NCI-H82 (cell line): ENCODE measurements around the gene SLC43A3.

Source experiments
- DNase-seq: peaks from one replicate; lab custom pipeline; 2025; lab: John Stamatoyannopoulos, UW

SLC43A3 gene

DNA sequence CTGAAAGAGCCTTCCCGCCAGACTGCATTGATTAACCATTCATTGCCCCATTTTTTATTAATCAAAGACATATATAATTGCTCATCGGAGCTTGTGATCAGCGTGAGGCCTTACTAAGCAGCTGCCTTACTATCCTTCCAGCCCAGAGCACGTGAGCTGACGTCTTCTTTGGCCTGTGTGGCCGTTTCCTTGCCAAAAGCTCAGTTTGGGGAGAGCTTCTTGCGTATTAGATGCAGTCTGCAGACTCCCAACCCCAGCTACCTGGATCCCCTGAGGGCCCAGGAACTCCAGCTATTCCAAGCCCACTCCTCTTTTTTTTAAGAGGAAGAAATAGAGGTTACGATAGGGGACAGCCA lies 784 bp upstream of the SLC43A3 start:
- DNase-seq: no peak

GRCh38 chr11:57426439-57426928 lies 437 bp downstream of the SLC43A3 start:
- DNase-seq: peak; percentile 33

DNA sequence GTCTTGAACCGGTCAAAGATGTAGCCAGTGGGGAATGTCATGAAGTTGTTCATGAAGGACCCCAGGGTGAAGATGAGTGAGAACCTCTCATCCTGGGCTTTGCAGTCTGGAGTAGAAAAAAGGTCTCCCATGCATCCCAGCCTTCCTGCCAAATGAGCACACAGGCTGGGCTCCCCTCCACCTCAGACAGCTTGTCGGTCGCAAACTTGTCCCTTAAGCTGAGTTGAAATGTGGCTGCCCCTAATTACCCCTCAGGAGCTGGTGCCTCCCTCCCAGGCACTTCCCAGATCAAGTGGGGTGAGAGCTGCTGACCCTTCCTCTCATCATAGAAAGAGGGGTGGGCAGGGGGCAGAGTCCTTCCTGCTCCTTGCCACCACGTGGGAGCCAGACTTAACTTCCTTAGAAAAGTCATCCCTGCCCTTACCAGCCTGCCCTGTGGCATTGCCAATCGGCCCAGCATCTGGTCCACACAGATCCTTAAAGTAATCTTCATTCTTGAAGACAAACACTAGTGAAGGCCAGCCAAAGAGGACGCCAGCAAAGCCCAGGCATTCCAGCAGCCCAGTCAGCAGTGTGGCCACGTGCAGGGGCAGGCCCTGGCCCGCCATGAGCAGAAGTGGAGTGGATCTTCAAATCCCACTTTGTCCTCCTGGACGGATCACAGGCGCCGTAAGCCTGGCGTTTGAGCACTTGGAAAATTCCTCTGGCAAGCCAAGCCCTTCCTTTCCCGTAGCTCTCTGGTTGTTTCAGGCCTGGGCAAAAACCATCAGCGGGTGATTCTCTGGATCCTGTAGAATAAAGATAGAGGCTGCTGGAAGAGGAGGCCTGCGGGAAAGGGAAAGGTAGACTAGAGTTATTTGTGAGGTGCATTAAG lies 1.1 kb downstream of the SLC43A3 start:
- peak; percentile 25 for DNase-seq

DNA sequence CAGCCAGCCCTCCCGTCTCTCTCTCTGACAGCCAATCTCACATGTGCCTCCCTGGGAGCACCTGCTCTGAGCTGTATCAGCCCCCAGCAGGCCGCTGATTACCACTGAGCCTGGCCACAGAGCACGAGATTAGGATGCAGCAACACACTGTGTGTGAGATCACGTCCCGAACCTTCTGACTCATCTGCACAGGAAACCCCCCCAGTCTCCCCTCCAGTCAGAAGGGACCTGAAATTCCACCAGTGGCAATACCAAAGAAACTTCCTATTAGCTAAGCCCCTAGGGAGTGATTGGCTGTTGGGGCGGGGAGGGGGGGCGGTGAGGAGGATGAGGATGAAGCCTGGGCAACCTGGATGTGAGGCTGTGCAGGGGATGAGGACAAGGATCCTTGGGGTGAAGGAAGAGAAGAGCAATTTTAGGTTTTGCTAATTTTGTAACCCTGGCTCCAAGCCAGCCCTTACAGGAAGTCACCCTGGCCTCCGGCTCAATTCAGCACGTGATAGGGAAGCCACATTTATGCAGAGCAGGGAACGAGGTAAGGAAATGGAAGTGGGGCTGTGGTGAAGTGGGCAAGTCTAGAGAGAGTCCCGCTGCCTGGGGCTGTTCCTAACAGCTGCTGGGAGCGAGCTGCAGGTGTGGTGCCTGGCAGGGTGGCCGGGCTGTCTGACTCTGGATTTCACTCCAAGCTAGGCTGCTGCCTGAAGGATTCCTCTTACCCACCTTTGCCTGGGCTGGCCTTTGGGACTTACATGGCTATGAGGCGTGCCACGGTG lies 1.9 kb downstream of the SLC43A3 start:
- peak; percentile 40 for DNase-seq

GRCh38 chr11:57424137-57424791 lies 2.7 kb downstream of the SLC43A3 start:
- no peak for DNase-seq

DNA sequence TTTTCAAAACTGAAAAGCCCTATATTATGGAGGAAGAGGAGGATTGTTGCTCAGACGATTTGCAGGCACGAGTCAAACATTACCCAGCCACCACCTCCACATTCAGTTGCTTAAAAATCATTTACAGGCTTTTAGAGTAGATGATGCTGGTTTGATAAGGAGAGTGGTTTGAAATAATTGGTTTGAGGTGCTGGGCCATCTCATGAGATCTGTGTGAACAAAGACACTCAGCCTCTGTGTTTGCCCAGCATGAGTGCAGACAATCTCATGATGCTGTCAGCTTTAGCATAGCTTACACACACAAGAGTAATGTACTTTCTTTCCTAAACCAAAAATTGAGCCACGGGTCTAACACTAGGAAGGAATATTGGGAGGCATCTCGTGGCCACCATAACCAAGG lies 4.3 kb downstream of the SLC43A3 start:
- DNase-seq: no peak

DNA sequence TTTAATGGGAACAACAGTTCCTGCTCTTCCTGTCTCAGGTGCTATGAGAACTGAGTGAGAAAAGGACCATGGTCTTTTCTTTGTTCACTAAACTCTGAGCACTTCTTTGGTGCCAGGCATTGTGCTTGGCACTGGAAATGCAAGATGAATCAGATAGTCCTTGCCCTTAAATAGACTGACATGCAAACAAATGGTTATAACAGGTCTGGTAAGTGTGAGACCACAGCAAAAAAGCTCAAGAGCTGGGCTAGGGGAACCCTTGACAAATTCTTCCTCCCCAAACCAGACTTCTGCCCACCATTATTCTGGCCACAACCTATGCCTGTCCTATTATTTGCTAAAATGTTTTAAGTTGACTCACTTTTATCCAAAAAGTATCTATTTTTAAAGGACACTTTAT lies 5.1 kb downstream of the SLC43A3 start:
- no peak for DNase-seq

GRCh38 chr11:57421066-57421465 lies 5.9 kb downstream of the SLC43A3 start:
- no peak for DNase-seq

- DNase-seq: no peak
Measured at GRCh38 chr11:57419146-57419545, 7.8 kb downstream of the SLC43A3 start.

- DNase-seq: no peak
Measured at GRCh38 chr11:57418131-57418530, 8.8 kb downstream of the SLC43A3 start.

GRCh38 chr11:57417056-57417455 lies 9.9 kb downstream of the SLC43A3 start:
- DNase-seq: no peak

- no peak for DNase-seq
Measured at GRCh38 chr11:57416436-57416835, 10.5 kb downstream of the SLC43A3 start.

DNA sequence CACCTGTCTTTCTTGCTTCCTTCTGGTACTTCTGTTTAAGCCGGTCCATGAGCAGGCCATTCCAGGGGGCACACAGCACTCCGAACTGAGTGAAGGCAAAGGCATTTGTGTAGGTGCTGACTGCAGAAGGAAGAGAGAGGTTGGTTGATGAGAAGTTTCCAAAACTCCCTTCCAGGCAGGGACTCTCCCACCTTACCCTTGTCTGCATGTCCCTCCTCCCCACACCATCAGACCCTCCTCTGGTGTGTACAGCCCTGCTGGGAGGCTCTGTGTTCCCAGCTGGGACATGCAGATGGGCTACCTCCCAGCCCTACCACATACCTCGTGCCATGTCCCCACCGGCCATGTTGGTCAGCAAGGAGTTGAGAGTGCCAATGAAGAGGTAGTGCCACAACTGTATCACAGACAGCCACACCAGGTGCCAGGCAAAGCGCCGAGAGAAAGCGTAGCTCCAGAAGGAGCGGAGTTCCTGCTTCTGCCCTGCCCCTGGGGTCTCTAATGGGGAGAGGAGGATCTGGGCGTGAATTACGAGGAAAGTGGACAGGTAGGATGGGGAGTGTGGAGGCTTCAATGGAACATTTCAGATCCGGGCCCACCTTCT lies 12.2 kb downstream of the SLC43A3 start:
- DNase-seq: no peak

DNA sequence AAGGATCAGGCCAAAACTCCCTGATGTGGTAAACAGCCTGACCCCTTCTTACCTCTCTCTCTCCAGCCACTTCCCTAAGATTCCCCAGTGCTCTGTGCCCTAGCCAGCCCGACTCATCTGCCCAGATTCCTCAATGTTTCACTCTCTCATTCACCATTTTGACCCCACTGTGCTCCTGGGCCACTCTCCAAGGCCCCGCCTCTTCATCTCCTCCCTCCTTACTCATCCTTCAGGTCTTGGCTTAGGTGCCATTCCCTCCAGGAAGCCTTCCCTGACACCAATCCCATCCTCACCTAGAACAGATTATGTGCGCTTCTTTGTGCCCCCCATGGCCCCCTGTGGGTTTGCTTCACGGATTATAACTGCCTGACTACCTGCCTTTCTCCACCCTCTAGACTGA lies 13.2 kb downstream of the SLC43A3 start:
- DNase-seq: no peak

- no peak for DNase-seq
Measured at GRCh38 chr11:57410287-57410686, 16.6 kb downstream of the SLC43A3 start.

DNA sequence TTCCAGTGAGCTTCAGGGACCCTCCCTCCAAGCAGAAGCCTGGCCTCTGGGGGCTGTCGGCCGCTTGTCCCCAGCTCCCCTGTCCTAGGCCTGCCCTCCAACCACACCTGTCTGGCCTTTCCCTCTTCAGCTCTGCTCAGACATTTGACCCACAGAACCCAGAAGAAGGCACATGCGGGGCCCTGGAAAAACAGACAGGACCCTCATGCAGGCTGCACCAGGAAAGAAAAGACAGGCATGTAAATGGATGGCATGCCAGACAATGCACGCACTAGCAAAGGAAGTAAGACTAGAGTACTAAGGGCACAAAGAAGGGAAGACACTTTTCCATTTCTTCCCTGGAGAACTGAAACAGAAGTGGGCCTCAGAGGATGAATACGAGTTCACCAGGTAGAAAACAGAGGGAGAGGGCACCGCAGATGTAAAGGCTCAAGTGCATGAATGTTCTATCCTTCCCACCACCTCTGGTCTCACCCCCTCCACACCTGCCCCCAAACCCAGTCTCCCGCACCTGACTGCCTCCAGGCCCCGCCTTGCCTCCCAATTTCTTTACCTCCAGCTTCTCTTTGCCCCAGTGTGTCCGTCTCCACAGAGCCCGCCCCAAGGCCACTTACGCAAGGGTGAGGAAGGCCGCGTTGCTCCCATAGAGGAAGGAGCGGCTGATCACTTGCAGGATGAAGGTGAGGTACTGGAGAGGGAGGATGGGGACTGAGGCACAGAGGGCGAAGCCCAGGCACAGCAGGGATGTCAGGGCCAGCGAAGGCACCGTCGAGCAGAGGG lies 17.4 kb downstream of the SLC43A3 start:
- no peak for DNase-seq

- DNase-seq: no peak
Measured at GRCh38 chr11:57408771-57409170, 18.1 kb downstream of the SLC43A3 start.

DNA sequence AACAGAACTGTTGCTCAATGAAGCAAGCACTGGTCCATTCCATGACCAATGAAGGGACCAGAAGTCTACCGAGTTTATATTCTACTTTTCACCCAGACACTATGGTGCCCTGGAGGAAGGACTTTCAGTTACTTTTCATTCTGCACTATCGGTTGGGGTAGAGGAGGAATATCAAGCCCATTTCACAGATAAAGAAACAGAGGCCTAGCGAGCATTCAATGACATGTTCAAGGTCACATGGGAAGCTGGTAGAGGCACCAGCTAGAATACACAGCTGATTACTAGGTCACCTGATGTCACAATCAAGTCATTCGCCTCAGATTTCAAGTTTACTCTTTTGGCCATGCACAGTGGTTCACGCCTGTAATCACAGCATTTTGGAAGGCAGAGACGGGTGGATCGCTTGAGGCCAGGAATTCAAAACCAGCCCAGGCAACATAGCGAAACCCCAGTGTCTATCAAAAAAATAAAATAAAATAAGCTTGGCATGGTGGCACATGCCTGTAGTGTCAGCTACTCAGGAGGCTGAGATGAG lies 18.9 kb downstream of the SLC43A3 start:
- no peak for DNase-seq

DNA sequence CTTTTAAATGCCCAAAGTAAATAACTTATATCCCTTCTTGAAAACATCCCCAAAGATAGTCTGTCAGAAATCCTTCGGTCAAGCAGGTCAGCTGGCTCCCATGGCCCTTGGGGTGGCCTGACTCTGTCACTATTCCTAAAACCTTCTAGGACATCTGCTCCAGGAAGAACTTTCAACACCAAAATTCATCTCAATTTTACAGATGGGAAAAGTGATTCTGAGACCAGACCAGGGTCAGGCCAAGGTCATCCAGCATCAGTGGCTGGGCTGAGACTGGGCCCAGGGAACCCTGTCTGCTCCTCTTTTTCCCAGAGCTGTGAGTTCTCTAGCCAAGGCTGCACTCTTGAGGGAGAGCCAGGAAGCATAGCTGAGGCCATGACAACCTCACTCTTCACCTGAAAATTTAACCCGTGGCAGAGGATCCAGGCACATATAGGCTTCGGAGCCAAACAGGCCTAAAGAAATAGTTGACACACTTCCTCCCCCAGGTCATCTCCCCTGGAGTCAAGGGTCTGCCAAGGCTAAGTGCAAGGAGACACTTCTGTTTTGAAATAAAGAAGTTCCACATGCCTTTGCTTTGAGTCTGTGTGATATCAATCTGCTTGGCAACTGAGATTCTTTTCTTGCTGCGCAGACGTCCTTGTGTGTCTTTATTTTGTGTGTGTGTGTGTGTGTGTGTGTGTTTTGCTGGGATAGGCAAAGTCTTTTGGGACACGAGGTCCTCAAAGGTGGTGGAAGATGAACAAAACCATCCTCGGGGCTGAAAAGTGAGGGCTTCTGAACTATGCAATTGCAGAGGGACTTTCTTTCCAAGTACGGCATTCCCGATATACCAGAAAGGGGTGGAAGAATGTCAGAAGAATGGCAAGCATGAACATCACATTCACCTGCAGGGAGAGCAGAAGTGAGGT lies 19.7 kb downstream of the SLC43A3 start:
- DNase-seq: no peak

GRCh38 chr11:57406337-57406904 lies 20.5 kb downstream of the SLC43A3 start:
- DNase-seq: no peak
